Neural cell (in vitro differentiated cells): ENCODE results near the gene RASD1. TPM values are rescaled to one million over a fixed set of nuclear protein-coding genes. Genes with fewer than 3 reads are reported as not detected.

ENCODE experiments used
- H2AFZ ChIP-seq: fragments of 200-600, 300-800 bp; sonication (generic), shearing (Covaris generic); 2 replicates; pipeline ENCODE4 v1.6.0; 2014; ENCODE audit warnings: low read depth, mild to moderate bottlenecking, antibody characterized with exemption, low read length, moderate library complexity
- H3F3A ChIP-seq: fragments of 200-600 bp; shearing (Covaris generic); 2 replicates; pipeline ENCODE4 v1.6.1; 2016; ENCODE audit warnings: mild to moderate bottlenecking, moderate library complexity, mixed read lengths, antibody characterized with exemption, low read length; ENCODE audit not compliant: insufficient read depth, poor library complexity, severe bottlenecking
- H3K27ac ChIP-seq: fragments of 200-600, 300-800 bp; sonication (generic), shearing (Covaris generic); 2 replicates; pipeline ENCODE4 v1.5.1; 2014; ENCODE audit warnings: mild to moderate bottlenecking, low read length, moderate library complexity
- H3K27me3 ChIP-seq: fragments of 300-800, 200-600 bp; sonication (generic), shearing (Covaris generic); 2 replicates; pipeline ENCODE4 v1.6.0; 2014; ENCODE audit warnings: mild to moderate bottlenecking, low read depth, low read length, moderate library complexity; ENCODE audit not compliant: insufficient read depth
- H3K36me3 ChIP-seq: fragments of 300-800, 200-600 bp; sonication (generic), shearing (Covaris generic); 2 replicates; pipeline ENCODE4 v1.5.1; 2014; ENCODE audit warnings: mild to moderate bottlenecking, antibody characterized with exemption, low read length, moderate library complexity; ENCODE audit not compliant: insufficient read depth
- H3K4me2 ChIP-seq: fragments of 300-800, 200-600 bp; sonication (generic), shearing (Covaris generic); 2 replicates; pipeline ENCODE4 v1.6.0; 2014; ENCODE audit warnings: mild to moderate bottlenecking, low read length
- H3K4me3 ChIP-seq: fragments of 300-800, 200-600 bp; sonication (generic), shearing (Covaris generic); 2 replicates; pipeline ENCODE4 v1.5.1; 2014; ENCODE audit warnings: mild to moderate bottlenecking, low read length, moderate library complexity
- H3K79me2 ChIP-seq: fragments of 200-600 bp; shearing (Covaris generic); replicated peaks from 2 replicates; pipeline ENCODE4 v1.6.0; 2014; ENCODE audit warnings: mild to moderate bottlenecking, low read length, moderate library complexity; ENCODE audit not compliant: insufficient read depth
- H3K9ac ChIP-seq: fragments of 300-800, 200-600 bp; sonication (generic), shearing (Covaris generic); 2 replicates; pipeline ENCODE4 v1.6.1; 2016; ENCODE audit warnings: mild to moderate bottlenecking, low read length, mixed read lengths
- H3K9me2 ChIP-seq: fragments of 200-600 bp; shearing (Covaris generic); 2 replicates; pipeline ENCODE4 v1.6.1; 2016; ENCODE audit warnings: mild to moderate bottlenecking, low read length, mixed read lengths; ENCODE audit not compliant: insufficient read depth
- H3K9me3 ChIP-seq: fragments of 200-600, 300-800 bp; sonication (generic), shearing (Covaris generic); 2 replicates; pipeline ENCODE4 v1.6.1; 2016; ENCODE audit warnings: mild to moderate bottlenecking, mixed run types, low read length, moderate library complexity, mixed read lengths
- H4K20me1 ChIP-seq: fragments of 200-600 bp; shearing (Covaris generic); 2 replicates; pipeline ENCODE4 v1.6.1; 2016; ENCODE audit warnings: mild to moderate bottlenecking, mixed run types; ENCODE audit not compliant: insufficient read depth
- EP300 ChIP-seq: fragments of 450-650 bp; conservative IDR thresholded peaks from 2 replicates; pipeline ENCODE4 v1.6.1; 2014; ENCODE audit warnings: antibody characterized with exemption, mild to moderate bottlenecking, moderate library complexity; ENCODE audit not compliant: poor library complexity, severe bottlenecking
- EZH2 ChIP-seq: fragments of 200-600, 300-800 bp; shearing (Covaris generic), sonication (generic); IDR thresholded peaks from 2 replicates; pipeline ENCODE4 v1.6.1; 2014; ENCODE audit warnings: antibody characterized with exemption, low read length, borderline replicate concordance, mild to moderate bottlenecking; ENCODE audit not compliant: insufficient read depth, poor library complexity, severe bottlenecking
- MXI1 ChIP-seq: fragments of 450-650 bp; conservative IDR thresholded peaks from 2 replicates; pipeline ENCODE4 v1.6.1; 2014; ENCODE audit warnings: antibody characterized with exemption, mild to moderate bottlenecking; ENCODE audit not compliant: poor library complexity, severe bottlenecking
- POLR2AphosphoS5 ChIP-seq: IDR thresholded peaks from 2 replicates; pipeline ENCODE4 v1.6.1; 2012
- RAD21 ChIP-seq: fragments of 450-650 bp; conservative IDR thresholded peaks from 2 replicates; pipeline ENCODE4 v1.6.1; 2014; ENCODE audit warnings: antibody characterized with exemption, mild to moderate bottlenecking, moderate library complexity
- REST ChIP-seq: IDR thresholded peaks from 2 replicates; pipeline ENCODE4 v1.6.1; 2012; ENCODE audit warnings: borderline replicate concordance
- SMC3 ChIP-seq: fragments of 450-650 bp; conservative IDR thresholded peaks from 2 replicates; pipeline ENCODE4 v1.6.1; 2014; ENCODE audit warnings: antibody characterized with exemption, mild to moderate bottlenecking, moderate library complexity; ENCODE audit not compliant: poor library complexity
- TAF1 ChIP-seq: IDR thresholded peaks from 2 replicates; pipeline ENCODE4 v1.6.1; 2012; ENCODE audit warnings: low read depth
- polyA plus RNA-seq: library from polyadenylated mRNA; depleted of rRNA; stranded (reverse); fragments of >200 nt; gene quantifications from 2 replicates; pipeline ENCODE4 v1.2.3, GENCODE V29; 2014
- TF ChIP-seq, protein P1 (sequence below): fragments of 450-650 bp; IDR thresholded peaks from 2 replicates; pipeline ENCODE4 v1.5.1; 2014; ENCODE audit warnings: antibody characterized with exemption, mild to moderate bottlenecking, moderate library complexity; ENCODE audit not compliant: poor library complexity, severe bottlenecking

Gene RASD1
- polyA plus RNA-seq, 1 donor from 2014 or later, result 57.7 TPM

DNA sequence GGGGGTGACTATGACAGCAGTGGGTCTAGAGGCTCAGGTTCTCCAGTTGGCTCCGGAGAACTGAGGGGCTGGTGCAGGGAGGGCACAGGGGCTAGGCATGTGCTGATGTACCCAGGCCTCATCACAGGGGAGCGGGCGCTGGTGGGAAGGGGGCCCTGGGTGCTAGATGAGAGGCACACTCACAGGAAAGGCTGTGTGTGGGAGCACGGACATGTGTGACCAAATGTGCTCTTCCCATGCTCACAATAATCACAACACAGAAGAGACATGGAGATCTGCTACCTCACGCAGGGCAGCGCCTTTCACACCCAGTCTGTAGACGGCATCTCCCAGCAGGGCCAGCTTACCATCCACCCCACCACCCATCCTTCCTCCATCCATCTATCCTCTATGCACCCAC is 17.4 kb upstream of the RASD1 start:
- no peaks in the 10 kb centered on the region for H3F3A ChIP-seq
- H3K27me3 ChIP-seq, result no peaks in the 10 kb centered on the region
- no peak overlapping the region for H2AFZ ChIP-seq
- no peak overlapping the region for H3K4me3 ChIP-seq
- no peaks in the 10 kb centered on the region for H3K36me3 ChIP-seq
- H4K20me1 ChIP-seq, result no peaks in the 10 kb centered on the region
- no peaks in the 10 kb centered on the region for H3K9me2 ChIP-seq
- TF ChIP-seq EP300 (no peak), POLR2AphosphoS5 (no peak), RAD21 (no peak), REST (no peak), EZH2 (no peak), SMC3 (no peak), MXI1 (no peak), TAF1 (no peak)
- TF ChIP-seq, protein P1, sequence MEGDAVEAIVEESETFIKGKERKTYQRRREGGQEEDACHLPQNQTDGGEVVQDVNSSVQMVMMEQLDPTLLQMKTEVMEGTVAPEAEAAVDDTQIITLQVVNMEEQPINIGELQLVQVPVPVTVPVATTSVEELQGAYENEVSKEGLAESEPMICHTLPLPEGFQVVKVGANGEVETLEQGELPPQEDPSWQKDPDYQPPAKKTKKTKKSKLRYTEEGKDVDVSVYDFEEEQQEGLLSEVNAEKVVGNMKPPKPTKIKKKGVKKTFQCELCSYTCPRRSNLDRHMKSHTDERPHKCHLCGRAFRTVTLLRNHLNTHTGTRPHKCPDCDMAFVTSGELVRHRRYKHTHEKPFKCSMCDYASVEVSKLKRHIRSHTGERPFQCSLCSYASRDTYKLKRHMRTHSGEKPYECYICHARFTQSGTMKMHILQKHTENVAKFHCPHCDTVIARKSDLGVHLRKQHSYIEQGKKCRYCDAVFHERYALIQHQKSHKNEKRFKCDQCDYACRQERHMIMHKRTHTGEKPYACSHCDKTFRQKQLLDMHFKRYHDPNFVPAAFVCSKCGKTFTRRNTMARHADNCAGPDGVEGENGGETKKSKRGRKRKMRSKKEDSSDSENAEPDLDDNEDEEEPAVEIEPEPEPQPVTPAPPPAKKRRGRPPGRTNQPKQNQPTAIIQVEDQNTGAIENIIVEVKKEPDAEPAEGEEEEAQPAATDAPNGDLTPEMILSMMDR, result no peak
- no peak overlapping the region for H3K4me2 ChIP-seq
- H3K9ac ChIP-seq, result no peak overlapping the region
- H3K9me3 ChIP-seq, result no peaks in the 10 kb centered on the region
- no peaks in the 10 kb centered on the region for H3K79me2 ChIP-seq
- H3K27ac ChIP-seq, result no peak overlapping the region

DNA sequence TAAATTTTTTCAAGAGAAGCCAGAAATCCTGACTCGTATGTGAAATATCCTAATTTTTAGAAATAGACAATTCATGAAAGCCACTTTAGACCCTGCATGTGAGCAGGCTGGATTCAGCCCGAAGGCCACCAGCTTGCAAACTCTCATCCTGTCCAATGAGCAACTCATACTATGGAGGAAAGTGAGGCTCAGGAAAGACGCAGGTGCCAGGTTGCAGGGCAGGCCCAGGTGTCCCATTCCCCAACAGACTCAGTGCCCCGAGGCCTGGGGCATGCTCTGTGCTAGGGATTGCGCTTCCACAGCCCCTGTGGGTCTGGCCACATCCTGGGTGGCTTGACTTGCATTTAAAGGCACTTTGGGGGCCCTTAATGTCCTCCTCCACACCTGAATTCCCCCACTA is 16.7 kb upstream of the RASD1 start:
- no peaks in the 10 kb centered on the region for H4K20me1 ChIP-seq

More for the DNA sequence above, 16.7 kb upstream of the RASD1 start:
- Histone ChIP-seq H3K9me3 (no peaks in the 10 kb centered on the region), H3K9ac (no peak overlapping the region), H2AFZ (no peak overlapping the region), H3K27ac (no peak overlapping the region), H3K36me3 (no peaks in the 10 kb centered on the region), H3F3A (no peaks in the 10 kb centered on the region), H3K27me3 (no peaks in the 10 kb centered on the region), H3K9me2 (no peaks in the 10 kb centered on the region), H3K4me3 (no peak overlapping the region), H3K4me2 (no peak overlapping the region), H3K79me2 (no peaks in the 10 kb centered on the region)
- TF ChIP-seq EZH2 (no peak), EP300 (no peak), RAD21 (no peak), TAF1 (no peak), REST (no peak), SMC3 (no peak), POLR2AphosphoS5 (no peak), MXI1 (no peak)
- TF ChIP-seq, protein P1, result no peak
